Activated CD4-positive, alpha-beta T cell treated with anti-CD3 and anti-CD28 coated beads, Interleukin-2, amount 50 U/mL, for 4 hours (primary cell): ENCODE data around the gene ZNF777.
A peak's percentile ranks its signal among the peaks of the same experiment; 100 is the strongest.
"Not testable (repeated sequence)": the region's sequence is repeated elsewhere in the genome, so short reads cannot be mapped to it uniquely, and the experiment has no call there.

Source experiments
- DNase-seq, 2 experiments: peaks; one replicate each; pipeline ENCODE4 v3.0.0-alpha.2; 2020

ZNF777 gene

GRCh38 chr7:149449897-149450296, 11.0 kb downstream of the ZNF777 start:
- DNase-seq = no peak

GRCh38 chr7:149448961-149449360, 11.9 kb downstream of the ZNF777 start:
- DNase-seq = no peak

GRCh38 chr7:149446026-149446425, 14.8 kb downstream of the ZNF777 start:
- DNase-seq = not testable (repeated sequence)

DNA sequence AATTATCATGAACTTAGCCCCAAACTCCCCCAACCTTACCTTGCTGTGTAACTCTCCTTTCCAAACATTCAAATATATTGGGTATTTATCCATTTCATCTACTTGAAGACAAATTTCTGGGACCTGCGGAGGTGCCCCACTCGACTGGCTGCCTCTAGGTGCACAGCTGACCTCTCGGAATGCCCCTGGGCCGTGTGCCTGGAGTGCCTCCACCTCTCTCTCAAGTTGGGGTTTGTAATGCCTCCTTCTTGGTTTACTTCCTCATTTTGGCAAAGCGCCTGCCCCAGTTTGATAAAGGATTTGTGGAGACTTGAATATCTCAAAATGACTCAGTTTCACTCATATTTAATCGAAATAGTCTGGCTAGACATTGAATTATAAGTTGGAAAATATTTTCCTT, 16.6 kb downstream of the ZNF777 start:
- no peak for DNase-seq

DNA sequence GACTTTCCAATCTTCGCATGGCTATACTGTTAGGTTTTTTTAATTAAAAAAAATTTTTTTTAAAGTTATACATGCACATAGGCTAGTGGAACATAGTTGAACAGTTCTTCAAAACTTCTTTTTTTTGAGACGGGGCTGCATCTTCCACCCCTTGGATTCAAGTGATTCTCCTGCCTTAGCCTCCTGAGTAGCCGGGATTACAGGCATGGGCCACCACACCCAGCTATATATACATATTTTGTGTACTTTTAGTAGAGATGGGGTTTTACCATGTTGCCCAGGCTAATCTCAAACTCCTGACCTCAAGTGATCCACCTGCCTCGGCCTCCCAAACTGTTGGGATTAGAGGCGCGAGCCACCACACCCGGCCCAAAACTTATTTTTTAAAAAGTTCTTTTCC, 17.3 kb downstream of the ZNF777 start:
- DNase-seq = no peak

GRCh38 chr7:149442924-149443323, 17.9 kb downstream of the ZNF777 start:
- no peak for DNase-seq

DNA sequence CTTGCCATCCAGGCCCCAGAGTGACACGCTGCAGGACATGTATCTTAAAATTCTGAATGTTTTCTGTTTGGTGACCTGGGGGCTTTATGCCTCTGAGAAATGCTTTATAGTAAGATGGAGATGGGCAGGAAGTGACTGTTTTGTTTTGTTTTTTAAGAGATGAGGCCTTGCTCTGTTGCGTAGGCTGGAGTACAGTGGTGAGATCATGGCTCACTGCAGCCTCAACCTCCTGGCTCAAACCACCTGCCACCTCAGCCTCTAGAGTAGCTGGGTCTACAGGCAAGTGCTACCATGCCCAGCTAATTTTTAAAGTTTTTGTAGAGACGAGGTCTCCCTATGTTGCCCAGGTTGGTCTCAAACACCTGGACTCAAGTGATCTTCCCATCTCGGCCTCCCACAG, 20.6 kb downstream of the ZNF777 start:
- DNase-seq = no peak

GRCh38 chr7:149436358-149436757, 24.5 kb downstream of the ZNF777 start:
- DNase-seq = no peak

GRCh38 chr7:149433124-149433523, 27.7 kb downstream of the ZNF777 start:
- no peak for DNase-seq

DNA sequence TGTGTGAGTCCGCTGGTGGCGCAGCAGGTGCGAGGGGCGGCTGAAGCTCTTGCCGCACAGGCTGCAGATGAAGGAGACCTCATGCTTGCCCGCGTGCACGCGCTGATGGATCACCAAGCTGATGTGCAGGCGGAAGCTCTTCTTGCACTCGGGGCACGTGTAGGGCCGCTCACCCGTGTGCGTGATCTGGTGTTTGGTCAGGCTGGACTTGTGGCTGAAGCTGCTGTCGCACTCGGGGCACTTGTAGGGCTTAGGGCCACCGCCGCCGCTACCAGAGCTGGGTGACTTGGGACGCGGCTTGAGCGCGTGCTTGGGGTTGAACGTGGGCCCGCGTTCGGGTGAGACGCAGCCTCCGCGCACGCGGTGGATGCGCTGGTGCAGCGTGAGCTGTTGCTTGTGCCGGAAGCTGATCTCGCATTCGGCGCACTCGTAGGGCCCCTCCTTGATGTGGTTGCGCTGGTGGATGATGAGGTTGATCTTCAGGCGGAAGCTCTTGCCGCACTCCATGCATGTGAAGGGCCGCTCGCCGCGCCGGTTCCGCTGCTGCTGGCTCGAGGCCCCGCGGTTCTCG, 28.7 kb downstream of the ZNF777 start:
- DNase-seq = no peak

DNA sequence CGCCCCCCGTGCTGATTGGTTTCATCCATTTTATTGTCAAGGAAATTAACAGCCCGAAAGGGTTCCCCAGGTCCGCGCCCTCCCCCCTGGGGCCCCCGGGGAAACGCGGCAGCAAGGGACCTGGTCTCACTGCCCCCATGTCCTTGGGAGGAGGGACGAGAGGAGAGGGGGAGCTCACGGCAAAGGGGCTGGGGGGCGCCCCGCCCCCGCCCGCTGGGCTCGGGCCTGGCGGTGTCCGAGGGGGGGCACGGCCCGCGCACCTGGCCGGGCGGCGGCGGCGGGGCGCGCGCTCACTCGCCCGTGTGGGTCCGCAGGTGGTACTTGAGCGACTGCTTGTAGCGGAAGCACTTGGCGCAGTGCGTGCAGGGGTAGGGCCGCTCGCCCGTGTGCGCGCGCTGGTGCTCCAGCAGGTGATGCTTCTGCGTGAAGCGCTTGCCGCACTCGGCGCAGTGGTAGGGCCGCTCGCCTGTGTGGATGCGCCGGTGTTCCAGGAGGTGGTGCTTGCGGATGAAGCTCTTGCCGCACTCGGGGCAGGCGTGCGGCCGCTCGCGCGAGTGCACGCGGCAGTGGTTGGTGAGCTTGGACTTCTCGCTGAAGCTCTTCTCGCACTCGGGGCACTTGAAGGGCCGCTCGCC, 29.3 kb downstream of the ZNF777 start:
- DNase-seq = no peak

- DNase-seq = no peak
Measured at GRCh38 chr7:149430192-149430591, 30.7 kb downstream of the ZNF777 start.

- no peak for DNase-seq
Measured at GRCh38 chr7:149427893-149428292, 33.0 kb downstream of the ZNF777 start.

DNA sequence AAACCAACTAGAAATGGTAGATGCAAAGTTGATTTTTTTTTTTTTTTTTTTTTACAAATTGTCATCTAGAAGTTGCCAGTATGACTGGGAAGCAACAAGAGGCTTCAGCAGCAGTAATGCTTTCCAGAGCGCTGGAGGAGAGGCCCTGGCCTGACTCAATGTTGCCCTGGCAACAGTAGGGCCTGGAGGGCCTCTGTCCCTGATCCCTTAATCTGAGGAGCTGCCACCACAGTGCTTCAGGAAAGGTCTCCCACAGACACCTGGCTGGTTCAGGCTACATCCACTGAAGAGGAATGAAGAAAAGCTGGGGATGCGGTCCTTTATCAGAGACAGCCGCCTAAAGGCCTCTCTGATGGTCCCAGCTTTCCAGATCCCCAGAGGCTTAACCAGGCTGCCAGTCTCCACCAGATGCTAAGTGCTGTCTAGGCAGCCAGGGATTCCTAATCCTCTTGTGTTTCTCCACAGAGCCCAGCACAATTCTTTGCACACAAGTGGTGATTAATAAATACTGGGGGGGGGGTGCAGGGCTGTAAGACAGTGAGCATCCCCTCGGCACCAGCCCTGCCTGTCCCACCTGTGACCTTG, 33.7 kb downstream of the ZNF777 start:
- no peak for DNase-seq

- DNase-seq = no peak
Measured at GRCh38 chr7:149423449-149424110, 37.3 kb downstream of the ZNF777 start.

GRCh38 chr7:149422914-149423301, 38.0 kb downstream of the ZNF777 start:
- peak in 1 of 2 experiments; percentile 10 for DNase-seq

GRCh38 chr7:149422162-149422913, 38.5 kb downstream of the ZNF777 start:
- DNase-seq = peak; percentile 52 to 54

GRCh38 chr7:149420006-149420405, 40.9 kb downstream of the ZNF777 start:
- DNase-seq = no peak

DNA sequence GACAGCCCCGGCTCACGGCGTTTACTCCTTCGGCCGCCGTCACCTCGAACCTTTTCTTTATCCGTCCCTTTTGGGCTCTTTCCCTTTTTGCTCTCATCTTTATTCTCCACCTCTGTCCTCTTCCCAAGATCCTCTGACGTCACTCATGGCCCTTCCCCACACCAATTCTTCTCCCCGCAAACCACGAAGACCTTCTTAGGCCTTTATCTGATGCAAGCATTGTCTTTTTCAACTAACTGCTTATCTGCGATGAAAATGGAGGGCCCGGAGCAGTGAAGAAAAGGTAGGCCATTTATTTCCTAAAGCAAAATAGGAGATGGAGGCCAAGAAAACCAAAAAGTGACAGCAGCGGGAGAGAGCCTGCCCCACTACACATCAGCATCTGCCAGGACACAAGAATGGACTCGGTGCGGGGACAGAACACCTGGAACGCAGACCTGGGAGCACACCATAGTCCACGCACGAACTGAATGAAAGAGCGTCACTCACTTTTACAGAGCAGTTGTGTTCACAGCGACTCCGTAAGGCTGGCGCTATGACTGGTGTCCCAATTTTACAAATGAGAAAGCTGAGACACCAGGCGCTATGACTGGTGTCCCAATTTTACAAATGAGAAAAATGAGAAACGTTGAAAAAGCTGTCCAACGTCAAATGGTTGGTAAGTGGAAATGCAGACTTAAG, 45.3 kb downstream of the ZNF777 start:
- DNase-seq = no peak

- peak; percentile 29 to 31 for DNase-seq
Measured at GRCh38 chr7:149414745-149415390, 46.0 kb downstream of the ZNF777 start.

GRCh38 chr7:149414171-149414570, 46.7 kb downstream of the ZNF777 start:
- DNase-seq = no peak

GRCh38 chr7:149413083-149413482, 47.8 kb downstream of the ZNF777 start:
- DNase-seq = not testable (repeated sequence)
